NOMO-1 treated with dmso at 0.1 percent for 144 hours (cell line): Measurements from ENCODE around the gene TMEM9B.
"Not testable (repeated sequence)": the region's sequence is repeated elsewhere in the genome, so short reads cannot be mapped to it uniquely, and the experiment has no call there.

Source experiments
- DNase-seq: peaks from one replicate; lab custom pipeline; 2025; ENCODE audit not compliant: unreplicated experiment; lab: John Stamatoyannopoulos, UW

TMEM9B gene

GRCh38 chr11:8973121-8973520 lies 8.9 kb upstream of the TMEM9B start:
- DNase-seq = peak; percentile 1

- DNase-seq = no peak
These were observed 7.7 kb upstream of the TMEM9B start for GRCh38 chr11:8971924-8972316.

GRCh38 chr11:8971196-8971923 lies 7.1 kb upstream of the TMEM9B start:
- DNase-seq = no peak

GRCh38 chr11:8967184-8967583 lies 2.9 kb upstream of the TMEM9B start:
- DNase-seq = no peak

- DNase-seq = peak; percentile 63
These were observed 496 bp downstream of the TMEM9B start for GRCh38 chr11:8963569-8964323.

- DNase-seq = no peak
These were observed 1.4 kb downstream of the TMEM9B start for GRCh38 chr11:8962841-8963240.

GRCh38 chr11:8961401-8961800 lies 2.8 kb downstream of the TMEM9B start:
- no peak for DNase-seq

GRCh38 chr11:8959546-8960166 lies 4.6 kb downstream of the TMEM9B start:
- peak; percentile 10 for DNase-seq

GRCh38 chr11:8956860-8957259 lies 7.4 kb downstream of the TMEM9B start:
- no peak for DNase-seq

- DNase-seq = no peak
These were observed 15.4 kb downstream of the TMEM9B start for GRCh38 chr11:8948886-8949285.

- no peak for DNase-seq
These were observed 16.9 kb downstream of the TMEM9B start for GRCh38 chr11:8947230-8947943.

- DNase-seq = no peak
These were observed 21.6 kb downstream of the TMEM9B start, which contains the start of gene ASCL3 for GRCh38 chr11:8942518-8943066. Gene ASCL3, minus strand, starts transcription at chr11:8943016. Its CDS starts 4,855 bp downstream, at chr11:8938161.

GRCh38 chr11:8941341-8942103 lies 22.7 kb downstream of the TMEM9B start:
- no peak for DNase-seq

GRCh38 chr11:8937659-8938058 lies 26.6 kb downstream of the TMEM9B start:
- DNase-seq = no peak

- DNase-seq = no peak
These were observed 27.1 kb downstream of the TMEM9B start for GRCh38 chr11:8937159-8937558.

- not testable (repeated sequence) for DNase-seq
These were observed 28.5 kb downstream of the TMEM9B start for GRCh38 chr11:8935789-8936188.

GRCh38 chr11:8934742-8935488 lies 29.3 kb downstream of the TMEM9B start:
- no peak for DNase-seq

- DNase-seq = no peak
These were observed 30.3 kb downstream of the TMEM9B start for GRCh38 chr11:8933931-8934330.

- DNase-seq = no peak
These were observed 31.6 kb downstream of the TMEM9B start, which contains the start of gene C11orf16 for GRCh38 chr11:8932564-8933180. Gene C11orf16, minus strand, starts transcription at chr11:8932947. Its CDS starts 639 bp downstream, at chr11:8932308.
